Stomach (tissue), 9 donors: ENCODE results near the gene BIRC7. TPM values are rescaled to one million over a fixed set of nuclear protein-coding genes. Genes with fewer than 3 reads are reported as not detected.

Experiments used
- DNase-seq, 2 donors: peaks; one replicate each; pipeline versions ENCODE4 v3.0.0 to v3.0.0-alpha.2; 2013 to 2019
- H3K27ac ChIP-seq, 5 donors: fragments of 200-600 bp in 4 of 5; sonication (generic) in 4 of 5; one replicate each; pipeline ENCODE4 v1.5.1; 2013 to 2019; ENCODE audit warnings: mild to moderate bottlenecking in 1 of 5, moderate library complexity in 1 of 5
- H3K27me3 ChIP-seq, 3 donors: fragments of 200-600 bp; sonication (generic); one replicate each; pipeline ENCODE4 v1.5.1; 2017 to 2019; ENCODE audit warnings: mixed run types in 1 of 3
- H3K36me3 ChIP-seq, 4 donors: fragments of 200-600 bp; sonication (generic); 1 replicate in 3 of 4; 2 replicates in 1 of 4; pipeline ENCODE4 v1.5.1; 2016 to 2019
- H3K4me1 ChIP-seq, 4 donors: fragments of 200-600 bp; sonication (generic); one replicate each; pipeline ENCODE4 v1.5.1; 2016 to 2019
- H3K4me3 ChIP-seq, 4 donors: fragments of 200-600 bp; sonication (generic) in 3 of 4; one replicate each; pipeline ENCODE4 v1.5.1; 2016 to 2019; ENCODE audit warnings: mild to moderate bottlenecking in 1 of 4
- H3K9me3 ChIP-seq, 4 donors: fragments of 200-600 bp; sonication (generic); one replicate each; pipeline ENCODE4 v1.5.1; 2016 to 2019
- EP300 ChIP-seq: sonication (generic); formaldehyde crosslinking; IDR thresholded peaks from one replicate; pipeline ENCODE4 v1.6.1; 2017; ENCODE audit warnings: antibody characterized with exemption
- POLR2A ChIP-seq, 4 donors: fragments of 450-650 bp; IDR thresholded peaks; one replicate each; pipeline ENCODE4 v1.6.1; 2016; ENCODE audit warnings: antibody characterized with exemption in 4 of 4, control low read depth in 2 of 4, mild to moderate bottlenecking in 1 of 4, moderate library complexity in 1 of 4
- POLR2AphosphoS5 ChIP-seq, 3 donors: sonication (generic); formaldehyde crosslinking; IDR thresholded peaks; one replicate each; pipeline ENCODE4 v1.6.1; 2016; ENCODE audit warnings: antibody characterized with exemption in 3 of 3
- WGBS, 5 donors: extraction: QIAGEN DNeasy Blood & Tissue Kit in 3 of 5; methylation state at CpG; one replicate each; pipeline versions ENCODE4 v1.1.5 to v1.1.7; 2013 to 2018; 5-methylcytosine and 5-hydroxymethylcytosine counted together
- intact Hi-C: fragments of 100-400 bp; cut with DNase I; formaldehyde crosslinking; loops from one replicate; pipeline ENCODE4 v1.15.1; 2023; ENCODE audit warnings: low total_unique reads
- polyA plus RNA-seq, 3 donors: library from polyadenylated mRNA; stranded (reverse); fragments of 200-250 nt; gene quantifications; one replicate each; pipeline ENCODE4 v1.2.3, GENCODE V29; 2013
- total RNA-seq, 5 donors: library from RNA; depleted of rRNA; stranded (reverse); fragments of >200 nt; gene quantifications; one replicate each; pipeline versions ENCODE4 v1.1.0 to v1.2.3, GENCODE V29; 2014 to 2016
- TF ChIP-seq, protein P1 (sequence below), 7 experiments: fragments of 450-650 bp in 4 of 7; fragments of 200-600 bp in 3 of 7; sonication (generic) in 3 of 7; IDR thresholded peaks; one replicate each; pipeline ENCODE4 v1.5.1; 2016 to 2019; ENCODE audit warnings: antibody characterized with exemption in 7 of 7, control low read depth in 2 of 7, mild to moderate bottlenecking in 1 of 7
- donor health status: healthy with polysubstance abuse.
- donor health status: Bipolar disorder and iron deficiency.
- donor health status: healthy.

BIRC7 gene
- total and polyA plus RNA-seq, 8 donors: not detected

DNA sequence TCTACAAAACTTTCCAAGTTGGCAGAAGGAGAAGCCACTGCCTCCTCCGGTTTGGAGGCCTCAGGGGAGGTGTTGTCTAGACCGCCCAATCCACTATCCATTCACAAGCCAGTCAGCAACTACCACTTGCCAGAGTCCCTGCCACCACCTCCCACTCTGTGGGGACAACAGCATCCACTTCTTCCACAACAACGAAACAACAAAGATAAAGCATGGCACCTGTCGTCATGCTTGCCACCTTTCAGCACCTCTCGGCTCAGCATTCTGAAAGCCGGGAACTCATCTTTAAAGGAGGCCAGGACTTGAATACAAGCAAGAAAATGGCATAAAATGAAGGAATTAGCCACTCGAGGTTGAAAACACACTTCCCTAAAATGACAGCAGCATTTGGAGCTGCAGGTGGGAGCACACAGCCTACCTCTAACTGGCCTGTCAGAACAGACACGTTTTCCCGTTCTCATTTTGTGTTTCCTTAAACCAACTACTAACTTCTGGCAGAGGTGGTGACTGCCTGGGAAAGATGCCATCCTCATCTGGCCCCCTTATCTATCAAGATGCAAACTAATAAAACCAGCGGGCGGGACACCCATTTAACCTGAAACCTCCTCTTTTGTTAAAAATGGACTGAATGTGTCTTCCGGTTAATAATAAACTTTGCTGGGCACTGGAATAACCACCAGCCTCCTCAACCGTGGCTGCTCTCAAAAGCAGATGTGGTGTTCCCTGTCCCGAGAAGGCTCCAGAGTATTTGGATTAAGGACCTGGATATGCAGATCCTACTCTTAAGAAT is 41.5 kb upstream of the BIRC7 start:
- Histone ChIP-seq H3K36me3 (peaks cover 14 to 43% (median 34%) of the 10 kb centered on the region in 4 donors), H3K9me3 (no peaks in the 10 kb centered on the region), H3K4me3 (no peak overlapping the region), H3K27me3 (no peaks in the 10 kb centered on the region), H3K4me1 (peaks cover 3 to 29% (median 19%) of the 10 kb centered on the region in 4 donors), H3K27ac (no peak overlapping the region)
- no peak for DNase-seq
- intact Hi-C loops: no loop called here
- TF ChIP-seq POLR2AphosphoS5 (IDR thresholded peaks at IDR 0.05): no peak
- TF ChIP-seq EP300: no peak
- TF ChIP-seq, protein P1, sequence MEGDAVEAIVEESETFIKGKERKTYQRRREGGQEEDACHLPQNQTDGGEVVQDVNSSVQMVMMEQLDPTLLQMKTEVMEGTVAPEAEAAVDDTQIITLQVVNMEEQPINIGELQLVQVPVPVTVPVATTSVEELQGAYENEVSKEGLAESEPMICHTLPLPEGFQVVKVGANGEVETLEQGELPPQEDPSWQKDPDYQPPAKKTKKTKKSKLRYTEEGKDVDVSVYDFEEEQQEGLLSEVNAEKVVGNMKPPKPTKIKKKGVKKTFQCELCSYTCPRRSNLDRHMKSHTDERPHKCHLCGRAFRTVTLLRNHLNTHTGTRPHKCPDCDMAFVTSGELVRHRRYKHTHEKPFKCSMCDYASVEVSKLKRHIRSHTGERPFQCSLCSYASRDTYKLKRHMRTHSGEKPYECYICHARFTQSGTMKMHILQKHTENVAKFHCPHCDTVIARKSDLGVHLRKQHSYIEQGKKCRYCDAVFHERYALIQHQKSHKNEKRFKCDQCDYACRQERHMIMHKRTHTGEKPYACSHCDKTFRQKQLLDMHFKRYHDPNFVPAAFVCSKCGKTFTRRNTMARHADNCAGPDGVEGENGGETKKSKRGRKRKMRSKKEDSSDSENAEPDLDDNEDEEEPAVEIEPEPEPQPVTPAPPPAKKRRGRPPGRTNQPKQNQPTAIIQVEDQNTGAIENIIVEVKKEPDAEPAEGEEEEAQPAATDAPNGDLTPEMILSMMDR (IDR thresholded peaks at IDR 0.05): no peak
- no peak for TF ChIP-seq POLR2A (IDR thresholded peaks at IDR 0.05)
- 68 to 72% (median 71%) methylated on average over 14 of the region's 14 CpGs for WGBS, 5 donors

DNA sequence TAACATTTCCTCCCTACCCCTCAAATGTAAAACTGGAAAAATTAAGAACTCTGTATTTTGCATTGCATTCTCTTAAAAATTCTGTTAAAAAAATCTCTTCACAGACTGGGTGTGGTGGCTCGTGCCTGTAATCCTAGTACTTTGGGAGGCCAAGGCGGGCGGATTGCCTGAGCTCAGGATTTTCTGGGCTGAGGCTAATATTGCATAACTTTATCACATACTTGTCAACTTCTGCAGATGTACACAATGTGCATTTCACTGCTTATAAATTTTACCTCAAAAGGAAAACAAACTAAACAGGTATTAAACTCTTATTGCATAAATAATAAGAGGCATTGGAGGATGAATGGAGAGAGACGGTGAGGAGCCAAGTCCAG is 40.9 kb upstream of the BIRC7 start:
- no peak overlapping the region for H3K27ac ChIP-seq
- H3K4me1 ChIP-seq: peaks cover 3 to 35% (median 22%) of the 10 kb centered on the region in 4 donors
- H3K4me3 ChIP-seq: no peak overlapping the region
- H3K27me3 ChIP-seq: no peaks in the 10 kb centered on the region
- no peaks in the 10 kb centered on the region for H3K9me3 ChIP-seq
- peaks cover 14 to 48% (median 38%) of the 10 kb centered on the region in 4 donors for H3K36me3 ChIP-seq
- DNase-seq: no peak
- intact Hi-C loops: no loop called here
- TF ChIP-seq POLR2A (IDR thresholded peaks at IDR 0.05) (no peak), EP300 (no peak), POLR2AphosphoS5 (IDR thresholded peaks at IDR 0.05) (no peak)
- TF ChIP-seq, protein P1 (IDR thresholded peaks at IDR 0.05): no peak
- 86 to 96% (median 92%) methylated on average over 4 of the region's 4 CpGs for WGBS, 5 donors

GRCh38 chr20:63196768-63197470 is 38.8 kb upstream of the BIRC7 start:
- H3K36me3 ChIP-seq: peaks cover 23 to 68% (median 59%) of the 10 kb centered on the region in 4 donors
- H3K4me3 ChIP-seq: no peak overlapping the region
- TF ChIP-seq EP300: no peak
- TF ChIP-seq POLR2AphosphoS5 (IDR thresholded peaks at IDR 0.05): no peak
- TF ChIP-seq, protein P1 (IDR thresholded peaks at IDR 0.05): no peak
- no peak for TF ChIP-seq POLR2A (IDR thresholded peaks at IDR 0.05)
- H3K27me3 ChIP-seq: no peaks in the 10 kb centered on the region
- 70 to 81% (median 77%) methylated on average over 9 of the region's 9 CpGs for WGBS, 5 donors
- peaks cover 3 to 45% (median 31%) of the 10 kb centered on the region in 4 donors for H3K4me1 ChIP-seq
- no peak for DNase-seq
- no peaks in the 10 kb centered on the region for H3K9me3 ChIP-seq
- intact Hi-C loops: no loop called here
- no peak overlapping the region for H3K27ac ChIP-seq

DNA sequence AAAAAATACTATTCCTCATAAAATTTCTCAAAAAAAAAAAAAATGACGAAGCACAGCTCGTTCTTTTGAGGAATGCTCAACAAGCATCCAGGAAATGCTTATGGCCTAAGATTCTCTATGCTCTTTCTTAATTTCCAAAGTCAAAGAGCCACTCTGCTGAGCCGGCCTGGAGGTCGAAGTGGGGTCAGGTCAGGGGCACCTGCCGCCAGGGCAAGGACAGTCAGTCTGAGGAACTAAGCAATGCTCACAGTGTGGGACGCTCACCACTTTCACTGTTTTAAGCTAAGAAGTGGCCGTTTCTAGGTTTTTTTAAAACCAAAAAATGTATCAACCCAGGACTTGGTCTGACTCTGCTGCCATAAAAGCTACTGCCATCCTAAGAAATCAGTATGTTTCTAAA is 37.1 kb upstream of the BIRC7 start:
- peaks cover 39 to 84% (median 76%) of the 10 kb centered on the region in 4 donors for H3K36me3 ChIP-seq
- intact Hi-C loops: no loop called here

More for the DNA sequence above, 37.1 kb upstream of the BIRC7 start:
- no peak overlapping the region for H3K4me3 ChIP-seq
- peaks cover 3 to 45% (median 31%) of the 10 kb centered on the region in 4 donors for H3K4me1 ChIP-seq
- no peak for DNase-seq
- no peak overlapping the region for H3K27ac ChIP-seq
- H3K27me3 ChIP-seq: no peaks in the 10 kb centered on the region
- TF ChIP-seq POLR2A (IDR thresholded peaks at IDR 0.05) (no peak), EP300 (no peak), POLR2AphosphoS5 (IDR thresholded peaks at IDR 0.05) (no peak)
- TF ChIP-seq, protein P1 (IDR thresholded peaks at IDR 0.05): no peak
- WGBS, 5 donors: 60 to 75% (median 68%) methylated on average over 7 of the region's 7 CpGs
- no peaks in the 10 kb centered on the region for H3K9me3 ChIP-seq
